ENCODE results near the gene CKMT2. TPM values are rescaled to one million over a fixed set of nuclear protein-coding genes. Genes with fewer than 3 reads are reported as not detected.
A peak's percentile ranks its signal among the peaks of the same experiment; 100 is the strongest.

Gene CKMT2
- 1 to 10 TPM in 3 of 6 donors, not detected in 3; 2.1 to 2.7 (median 2.3) TPM for total RNA-seq

DNA sequence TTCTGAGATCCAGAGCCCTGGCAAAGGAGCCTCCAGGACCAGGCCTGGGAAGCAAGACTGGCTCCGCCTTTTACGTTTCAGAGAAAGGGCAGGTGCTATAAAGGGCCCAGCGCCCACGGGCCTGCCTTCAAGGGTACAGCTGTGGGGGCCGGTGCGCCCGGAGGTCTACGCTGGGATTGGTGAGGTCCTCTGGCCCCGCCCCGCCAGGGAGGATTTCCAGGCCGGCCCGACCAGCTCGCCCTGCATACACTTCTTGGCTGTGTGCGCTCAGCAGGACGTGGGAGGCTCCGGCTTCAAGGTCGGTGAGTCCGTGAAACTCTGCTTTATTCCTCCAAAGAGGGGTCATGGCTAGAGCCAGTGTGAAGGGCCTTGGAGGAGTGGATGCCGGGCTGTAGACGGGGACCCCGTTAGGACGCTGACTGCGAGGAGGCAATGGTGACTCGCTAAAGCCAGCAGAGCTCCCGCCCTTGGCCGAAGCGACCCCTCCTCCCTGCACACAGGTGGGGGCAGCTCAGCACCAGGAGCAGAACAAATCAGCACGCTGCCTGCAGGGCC, at the start of gene CKMT2:
TSS of gene CKMT2 (plus strand) at position 243 of the 555 bp plus-strand sequence. CDS start 17,811 bp downstream, outside the sequence.
- peak in 1 of 2 donors; percentile 22 for TF ChIP-seq POLR2AphosphoS5 (IDR thresholded peaks at IDR 0.05)
- peak in 1 of 4 donors; percentile 39 for TF ChIP-seq POLR2A (IDR thresholded peaks at IDR 0.05)
- TF ChIP-seq, protein P1, sequence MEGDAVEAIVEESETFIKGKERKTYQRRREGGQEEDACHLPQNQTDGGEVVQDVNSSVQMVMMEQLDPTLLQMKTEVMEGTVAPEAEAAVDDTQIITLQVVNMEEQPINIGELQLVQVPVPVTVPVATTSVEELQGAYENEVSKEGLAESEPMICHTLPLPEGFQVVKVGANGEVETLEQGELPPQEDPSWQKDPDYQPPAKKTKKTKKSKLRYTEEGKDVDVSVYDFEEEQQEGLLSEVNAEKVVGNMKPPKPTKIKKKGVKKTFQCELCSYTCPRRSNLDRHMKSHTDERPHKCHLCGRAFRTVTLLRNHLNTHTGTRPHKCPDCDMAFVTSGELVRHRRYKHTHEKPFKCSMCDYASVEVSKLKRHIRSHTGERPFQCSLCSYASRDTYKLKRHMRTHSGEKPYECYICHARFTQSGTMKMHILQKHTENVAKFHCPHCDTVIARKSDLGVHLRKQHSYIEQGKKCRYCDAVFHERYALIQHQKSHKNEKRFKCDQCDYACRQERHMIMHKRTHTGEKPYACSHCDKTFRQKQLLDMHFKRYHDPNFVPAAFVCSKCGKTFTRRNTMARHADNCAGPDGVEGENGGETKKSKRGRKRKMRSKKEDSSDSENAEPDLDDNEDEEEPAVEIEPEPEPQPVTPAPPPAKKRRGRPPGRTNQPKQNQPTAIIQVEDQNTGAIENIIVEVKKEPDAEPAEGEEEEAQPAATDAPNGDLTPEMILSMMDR (IDR thresholded peaks at IDR 0.05) = no peak
- peak; percentile 78 to 89 for DNase-seq
- Histone ChIP-seq H3K9me3 (no peaks in the 10 kb centered on the region), H3K27me3 (no peaks in the 10 kb centered on the region), H3K27ac (peak within 1 kb of the TSS in 3 of 4 donors; percentile 27 to 38 (median 31)), H3K36me3 (no peaks in the 10 kb centered on the region), H3K4me1 (peaks cover 9 to 22% (median 15%) of the 10 kb centered on the region in 4 donors), H3K4me3 (peak within 1 kb of the TSS in 3 of 4 donors; percentile 17 to 46 (median 34))
- 14 to 15% methylated on average over 8 to 28 of the region's 28 CpGs for WGBS, 2 donors
- ATAC-seq (ENCODE audit: low FRiP score in 2 of 2) = peak; percentile 86 to 88

DNA sequence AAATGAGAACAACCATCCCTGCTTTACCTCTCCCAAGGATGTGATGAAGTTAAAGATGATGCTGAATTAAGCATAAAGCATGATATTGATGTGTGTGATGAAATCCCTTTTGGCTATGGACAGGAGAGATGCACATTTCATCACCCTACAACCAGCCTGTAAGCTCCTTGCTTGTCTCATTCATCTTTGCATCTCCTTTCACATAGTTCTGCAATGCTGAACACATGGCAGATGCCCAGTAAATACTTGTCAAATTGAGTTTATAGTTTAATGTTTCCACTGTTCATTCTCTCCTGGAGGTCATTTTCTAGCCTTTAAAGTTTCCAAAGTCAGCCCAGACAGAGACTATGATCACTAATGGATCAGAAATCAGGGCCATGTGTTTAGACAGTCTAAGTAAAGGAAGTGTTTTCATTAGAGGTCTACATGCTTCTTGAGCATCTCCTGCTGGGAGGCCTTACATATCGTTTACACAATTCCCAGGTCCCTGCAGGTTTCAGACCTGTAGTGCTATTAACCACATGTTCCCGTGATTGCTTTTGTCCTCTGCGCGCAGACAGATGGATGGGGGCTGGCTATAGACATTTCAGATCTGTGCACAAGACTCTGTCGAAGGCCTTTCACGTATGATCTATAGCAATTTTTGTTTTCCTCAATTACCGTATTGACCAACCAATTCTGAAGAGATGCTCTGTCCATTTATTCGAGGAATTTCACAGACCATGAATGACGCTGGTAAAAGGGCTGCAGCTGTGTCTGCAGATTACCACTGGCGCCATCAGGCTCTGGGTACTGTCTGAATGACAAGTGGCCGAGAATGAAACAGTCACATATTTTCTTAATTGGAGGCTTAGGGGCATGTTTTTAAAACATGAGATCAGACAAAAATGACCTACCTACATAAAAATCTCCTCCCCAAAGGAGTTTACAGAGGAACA, 49.0 kb upstream of the CKMT2 start:
- no peak overlapping the region for H3K27ac ChIP-seq
- no peaks in the 10 kb centered on the region for H3K9me3 ChIP-seq
- no peak for ATAC-seq (ENCODE audit: low FRiP score in 2 of 2)
- no peaks in the 10 kb centered on the region for H3K36me3 ChIP-seq
- no peak overlapping the region for H3K4me3 ChIP-seq
- H3K4me1 ChIP-seq = peaks cover 0 to 4% (median 0%) of the 10 kb centered on the region in 4 donors
- WGBS, 2 donors = 94% methylated on average over 11 of the region's 11 CpGs
- DNase-seq = no peak
- no peaks in the 10 kb centered on the region for H3K27me3 ChIP-seq
- TF ChIP-seq, protein P1 (IDR thresholded peaks at IDR 0.05) = no peak
- TF ChIP-seq POLR2A (IDR thresholded peaks at IDR 0.05) = no peak
- TF ChIP-seq EP300 (IDR thresholded peaks at IDR 0.05) = no peak
- no peak for TF ChIP-seq POLR2AphosphoS5 (IDR thresholded peaks at IDR 0.05)

DNA sequence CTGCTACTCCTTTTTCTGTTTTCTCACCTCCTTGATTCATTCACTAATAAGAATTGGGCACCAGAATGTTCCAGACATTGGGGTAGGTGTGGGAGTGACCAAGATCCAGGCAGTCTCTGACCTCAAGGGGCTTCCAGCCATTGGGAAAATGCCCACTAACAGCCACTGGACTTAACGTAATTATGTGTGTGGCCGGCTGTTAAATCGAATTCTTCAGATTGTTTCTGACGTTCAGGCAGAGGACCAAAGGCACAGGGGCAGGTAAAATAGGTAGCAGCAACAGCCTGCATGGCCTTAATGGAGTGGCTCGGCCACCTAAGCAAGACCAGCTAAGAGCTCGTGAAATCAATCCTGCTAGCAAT, 48.4 kb upstream of the CKMT2 start:
- no peak overlapping the region for H3K4me3 ChIP-seq
- H3K4me1 ChIP-seq = peaks cover 0 to 4% (median 0%) of the 10 kb centered on the region in 4 donors
- no peaks in the 10 kb centered on the region for H3K9me3 ChIP-seq
- H3K27me3 ChIP-seq = no peaks in the 10 kb centered on the region
- TF ChIP-seq POLR2AphosphoS5 (IDR thresholded peaks at IDR 0.05) = no peak
- TF ChIP-seq POLR2A (IDR thresholded peaks at IDR 0.05) = no peak
- TF ChIP-seq, protein P1 (IDR thresholded peaks at IDR 0.05) = no peak
- no peak for TF ChIP-seq EP300 (IDR thresholded peaks at IDR 0.05)
- no peak overlapping the region for H3K27ac ChIP-seq
- no peaks in the 10 kb centered on the region for H3K36me3 ChIP-seq
- no peak for ATAC-seq (ENCODE audit: low FRiP score in 2 of 2)
- WGBS, 2 donors = 90 to 97% methylated on average over 6 of the region's 6 CpGs
- no peak for DNase-seq

DNA sequence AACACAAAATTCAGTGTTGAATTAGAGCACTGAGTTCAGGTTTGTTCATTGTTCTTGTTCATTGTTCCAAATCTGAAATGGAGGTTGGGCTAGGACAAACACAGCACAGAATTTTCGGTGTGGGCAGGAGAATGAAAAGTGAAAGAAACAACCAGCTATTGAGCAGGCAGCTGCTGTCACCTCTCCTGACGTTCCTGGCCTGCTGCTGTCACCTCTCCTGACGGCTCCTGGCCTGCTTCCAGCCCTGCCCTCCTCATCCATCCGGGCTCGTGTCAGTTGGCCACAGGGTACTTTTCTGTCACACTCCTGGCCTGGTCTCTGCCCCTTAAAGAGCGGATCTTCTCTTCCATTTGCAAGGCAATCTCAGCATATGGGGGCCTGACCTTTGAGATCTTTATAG, 45.2 kb upstream of the CKMT2 start:
- 28 to 30% methylated on average over 5 to 6 of the region's 6 CpGs for WGBS, 2 donors
- DNase-seq (no peak), ATAC-seq (ENCODE audit: low FRiP score in 2 of 2) (no peak)
- H3K36me3 ChIP-seq = no peaks in the 10 kb centered on the region
- H3K27ac ChIP-seq = peak overlapping the region in 1 of 4 donors; percentile 52
- no peak overlapping the region for H3K4me3 ChIP-seq
- no peaks in the 10 kb centered on the region for H3K9me3 ChIP-seq
- peaks cover 0 to 4% (median 0%) of the 10 kb centered on the region in 4 donors for H3K4me1 ChIP-seq
- TF ChIP-seq EP300 (IDR thresholded peaks at IDR 0.05) = no peak
- TF ChIP-seq, protein P1 (IDR thresholded peaks at IDR 0.05) = no peak
- no peak for TF ChIP-seq POLR2A (IDR thresholded peaks at IDR 0.05)
- no peak for TF ChIP-seq POLR2AphosphoS5 (IDR thresholded peaks at IDR 0.05)
- H3K27me3 ChIP-seq = no peaks in the 10 kb centered on the region
